Panc1 (cell line): ENCODE data around the gene ZCCHC24. TPM values are rescaled to one million over a fixed set of nuclear protein-coding genes. Genes with fewer than 3 reads are reported as not detected.

ENCODE experiments used
- ATAC-seq: fragments of 200-7000 bp; cut with Tn5 transposase; 2 replicates; pipeline ENCODE4 v1.9.1; 2020; ENCODE audit warnings: mild to moderate bottlenecking, moderate library complexity
- BruUV-seq: library from RNA; stranded (reverse); fragments of 400-500 nt; replicated peaks from 2 replicates; lab custom pipeline; 2021; lab: Mats Ljungman, UMichigan
- CTCF ChIA-PET: fragments of 300-600 bp; sonication (Branson Sonifier 250); formaldehyde crosslinking; loops from one replicate; lab custom pipeline; 2022; ENCODE audit warnings: antibody characterized with exemption; lab: Charles Lee
- POLR2A ChIA-PET: fragments of 300-600 bp; sonication (Branson Sonifier 250); formaldehyde crosslinking; loops from one replicate; lab custom pipeline; 2022; ENCODE audit warnings: antibody characterized with exemption; lab: Charles Lee
- DNase-seq: peaks from one replicate; pipeline ENCODE4 v3.0.0-alpha.2; 2010; ENCODE audit warnings: low read depth, low spot score
- H3K27ac ChIP-seq: 2 replicates; pipeline ENCODE4 v1.5.1; 2011; ENCODE audit warnings: mild to moderate bottlenecking, low read length, inconsistent platforms
- H3K27me3 ChIP-seq: fragments of 200-500 bp; sonication (Bioruptor generic); 2 replicates; pipeline ENCODE4 v1.6.0; 2014; ENCODE audit warnings: low read length, inconsistent platforms; ENCODE audit not compliant: control insufficient read depth, insufficient read depth
- H3K36me3 ChIP-seq: fragments of 200-500 bp; sonication (Bioruptor generic); 2 replicates; pipeline ENCODE4 v1.5.1; 2014; ENCODE audit warnings: inconsistent platforms, mild to moderate bottlenecking, low read length, moderate library complexity; ENCODE audit not compliant: control insufficient read depth, insufficient read depth
- H3K4me1 ChIP-seq: 2 replicates; pipeline ENCODE4 v1.5.1; 2011; ENCODE audit warnings: inconsistent platforms, mild to moderate bottlenecking, low read length, moderate library complexity; ENCODE audit not compliant: control insufficient read depth, insufficient read depth
- H3K4me3 ChIP-seq, 2 experiments: 2 replicates each; pipeline ENCODE4 v1.5.1; 2011 to 2012; ENCODE audit warnings: low read depth in 2 of 2, low read length in 2 of 2, mild to moderate bottlenecking in 2 of 2, inconsistent platforms in 1 of 2, moderate library complexity in 1 of 2
- H3K9me3 ChIP-seq: fragments of 200-500 bp; sonication (Bioruptor generic); 2 replicates; pipeline ENCODE4 v1.5.1; 2014; ENCODE audit warnings: low read depth, mild to moderate bottlenecking, inconsistent platforms, low read length, moderate library complexity; ENCODE audit not compliant: control insufficient read depth, insufficient read depth
- CTCF ChIP-seq: fragments of 450-650 bp; IDR thresholded peaks from 2 replicates; pipeline ENCODE4 v1.5.1; 2017; ENCODE audit warnings: mild to moderate bottlenecking
- POLR2AphosphoS5 ChIP-seq: IDR thresholded peaks from 2 replicates; pipeline ENCODE4 v1.6.1; 2012; ENCODE audit warnings: mild to moderate bottlenecking, low read depth, low read length, moderate library complexity
- REST ChIP-seq, 2 experiments: IDR thresholded peaks; 2 replicates each; pipeline ENCODE4 v1.6.1; 2011 to 2012; ENCODE audit warnings: low read depth in 2 of 2, control low read depth in 1 of 2, low read length in 1 of 2, mild to moderate bottlenecking in 1 of 2, moderate library complexity in 1 of 2; ENCODE audit not compliant: insufficient read depth in 1 of 2
- SIN3A ChIP-seq: IDR thresholded peaks from 2 replicates; pipeline ENCODE4 v1.6.1; 2012; ENCODE audit warnings: low read depth, mild to moderate bottlenecking, low read length, moderate library complexity, borderline replicate concordance; ENCODE audit not compliant: insufficient read depth
- TCF7L2 ChIP-seq: IDR thresholded peaks from 2 replicates; pipeline ENCODE4 v1.6.1; 2011; ENCODE audit warnings: mild to moderate bottlenecking, low read depth, low read length, inconsistent platforms
- in situ Hi-C: cut with HindIII; loops from 2 replicates; pipeline ENCODE4 v1.10.0; 2016; ENCODE audit warnings: low sequenced_read_pairs, low pct_unique_long_range_greater_than_20kb
- intact Hi-C: fragments of 100-400 bp; cut with micrococcal nuclease; formaldehyde crosslinking; loops from one replicate; pipeline ENCODE4 v1.10.0; 2022; ENCODE audit not compliant: unreplicated experiment
- total RNA-seq: library from RNA; stranded (reverse); gene quantifications from one replicate; pipeline ENCODE4 v1.2.1, GENCODE V29; 2021; ENCODE audit not compliant: unreplicated experiment

Gene ZCCHC24
- total RNA-seq, 1 experiment from 2014 or later, result 7.8 TPM

DNA sequence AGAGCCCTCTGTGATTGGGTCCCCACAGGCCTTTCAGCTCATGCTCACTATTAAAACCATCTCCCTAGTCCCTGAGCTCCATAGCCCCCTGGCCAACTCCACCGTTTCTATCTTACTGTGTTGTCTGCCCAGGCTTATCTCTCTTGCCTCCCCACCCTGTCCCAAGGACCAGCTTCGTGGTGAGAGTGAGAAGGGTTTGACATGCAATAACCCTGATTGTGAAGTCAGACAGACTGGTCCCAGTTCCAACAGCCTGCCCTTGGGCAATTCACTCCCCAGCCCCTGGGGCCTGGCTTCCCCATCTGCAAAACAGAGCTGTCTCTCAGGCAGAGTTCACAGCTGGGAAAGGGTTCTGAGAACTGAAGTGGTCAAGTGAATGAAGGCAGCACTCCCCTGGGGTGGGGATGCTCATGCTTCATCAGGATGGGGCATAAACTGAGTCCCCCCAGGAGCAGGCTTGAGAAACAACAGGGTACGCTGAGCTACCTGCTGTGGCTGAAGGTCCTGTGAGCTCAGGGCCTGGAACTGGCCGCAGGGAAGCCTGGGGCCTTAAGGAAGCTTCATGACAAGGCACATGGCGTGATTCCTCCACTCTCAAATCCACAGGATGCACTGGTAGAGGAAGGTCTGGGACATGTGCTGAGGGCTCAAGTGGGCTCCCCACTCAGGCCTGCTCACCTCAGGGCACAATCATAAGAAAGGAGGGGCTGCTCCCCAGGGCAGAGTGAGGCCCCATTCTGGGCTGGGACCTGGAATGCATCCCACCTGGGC lies 100.0 kb downstream of the ZCCHC24 start:
- Histone ChIP-seq H3K9me3 (no peaks in the 10 kb centered on the region), H3K4me1 (peaks cover 14% of the 10 kb centered on the region), H3K36me3 (0 out of 2 replicates have a peak, but pooled peaks cover 2% of the 10 kb centered on the region), H3K4me3 (no peak overlapping the region), H3K27ac (no peak overlapping the region), H3K27me3 (no peaks in the 10 kb centered on the region)
- ChIA-PET POLR2A (interaction anchor here (0.5 kb wide), 1 partner anchor 13 kb away, joined by 7 read pairs; no protein-coding TSS in a partner anchor), CTCF (interaction anchor here (0.6 kb wide), 1 partner anchor 36 kb away, joined by 4 read pairs; no protein-coding TSS in a partner anchor)
- no peak for TF ChIP-seq CTCF
- intact Hi-C loops (no loop called here), in situ Hi-C loops (no loop called here)
- ATAC-seq (no peak), DNase-seq (no peak)
- BruUV-seq, result no TSS peak

DNA sequence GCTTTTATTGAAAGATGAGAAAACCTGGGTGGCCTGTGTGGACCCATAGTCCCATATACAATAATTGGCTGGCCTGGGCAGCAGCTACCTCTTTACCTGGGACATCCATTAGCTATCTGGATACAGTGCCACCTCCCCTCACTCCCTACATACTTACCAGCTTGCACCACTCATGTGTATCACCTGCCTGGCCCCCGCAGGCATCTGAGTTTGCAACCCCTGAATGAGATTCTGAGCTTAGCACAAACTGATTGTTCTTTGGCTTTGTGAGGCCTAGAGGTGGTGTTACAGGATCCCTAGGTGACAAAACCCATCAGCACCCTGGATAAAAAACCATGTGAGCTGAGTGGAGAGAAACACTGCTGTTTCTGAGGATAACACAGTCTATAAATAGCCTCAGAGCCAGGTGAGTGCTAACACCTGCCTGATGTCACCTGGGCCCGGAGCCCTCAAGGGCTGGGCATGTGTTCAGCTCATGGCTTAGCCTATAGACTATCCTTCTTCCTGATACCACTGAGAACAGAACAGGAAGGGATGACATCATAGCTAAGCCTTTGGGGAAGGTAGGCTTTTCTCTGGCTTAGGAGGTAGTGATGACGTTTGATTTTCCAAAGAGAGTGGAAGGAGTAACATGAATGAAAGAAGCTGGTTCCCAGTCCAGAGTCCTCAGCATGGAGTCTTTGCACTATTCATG lies 100.8 kb downstream of the ZCCHC24 start:
- no TSS peak for BruUV-seq
- Histone ChIP-seq H3K27me3 (no peaks in the 10 kb centered on the region), H3K36me3 (no peaks in the 10 kb centered on the region), H3K4me1 (peaks cover 14% of the 10 kb centered on the region), H3K9me3 (no peaks in the 10 kb centered on the region), H3K27ac (no peak overlapping the region), H3K4me3 (no peak overlapping the region)
- TF ChIP-seq POLR2AphosphoS5 (no peak), CTCF (no peak), REST (IDR thresholded peaks at IDR 0.05; ENCODE audit: insufficient read depth in 1 of 2, low read depth in 2 of 2, low read length in 1 of 2) (no peak), SIN3A (no peak), TCF7L2 (no peak)
- ATAC-seq, result no peak
- in situ Hi-C loops, result no loop called here
- ChIA-PET POLR2A (interaction anchor here (0.5 kb wide), 1 partner anchor 13 kb away, joined by 7 read pairs; no protein-coding TSS in a partner anchor), CTCF (no interaction called here)
- no peak for DNase-seq
- intact Hi-C loops, result no loop called here
